NB4 (cell line): ENCODE measurements around the gene PDE4D.

Source experiments
- CTCF ChIP-seq: IDR thresholded peaks from one replicate; pipeline ENCODE4 v1.5.1; 2012; ENCODE audit warnings: low read depth, low read length
- POLR2A ChIP-seq: IDR thresholded peaks from 2 replicates; pipeline ENCODE4 v1.6.1; 2011; ENCODE audit warnings: mild to moderate bottlenecking; ENCODE audit not compliant: insufficient read length; ENCODE audit errors: extremely low read depth

GRCh38 chr5:59716966-59717500, 176.5 kb downstream of the PDE4D start:
- TF ChIP-seq CTCF (no peak), POLR2A (no peak)
